GM12864 (cell line): ENCODE data around the gene SNED1.

Source experiments
- DNase-seq: peaks from one replicate; pipeline ENCODE4 v3.0.0-alpha.2; 2011; ENCODE audit warnings: low read depth
- H3K4me3 ChIP-seq: 2 replicates; pipeline ENCODE4 v1.5.1; 2011; ENCODE audit warnings: mild to moderate bottlenecking, low read depth, low read length, control low read depth
- TF ChIP-seq, protein P1 (sequence below): IDR thresholded peaks from 2 replicates; pipeline ENCODE4 v1.5.1; 2011; ENCODE audit warnings: low read depth, mild to moderate bottlenecking, moderate library complexity, low read length, control low read depth, inconsistent platforms; ENCODE audit errors: missing control alignments

Gene SNED1

DNA sequence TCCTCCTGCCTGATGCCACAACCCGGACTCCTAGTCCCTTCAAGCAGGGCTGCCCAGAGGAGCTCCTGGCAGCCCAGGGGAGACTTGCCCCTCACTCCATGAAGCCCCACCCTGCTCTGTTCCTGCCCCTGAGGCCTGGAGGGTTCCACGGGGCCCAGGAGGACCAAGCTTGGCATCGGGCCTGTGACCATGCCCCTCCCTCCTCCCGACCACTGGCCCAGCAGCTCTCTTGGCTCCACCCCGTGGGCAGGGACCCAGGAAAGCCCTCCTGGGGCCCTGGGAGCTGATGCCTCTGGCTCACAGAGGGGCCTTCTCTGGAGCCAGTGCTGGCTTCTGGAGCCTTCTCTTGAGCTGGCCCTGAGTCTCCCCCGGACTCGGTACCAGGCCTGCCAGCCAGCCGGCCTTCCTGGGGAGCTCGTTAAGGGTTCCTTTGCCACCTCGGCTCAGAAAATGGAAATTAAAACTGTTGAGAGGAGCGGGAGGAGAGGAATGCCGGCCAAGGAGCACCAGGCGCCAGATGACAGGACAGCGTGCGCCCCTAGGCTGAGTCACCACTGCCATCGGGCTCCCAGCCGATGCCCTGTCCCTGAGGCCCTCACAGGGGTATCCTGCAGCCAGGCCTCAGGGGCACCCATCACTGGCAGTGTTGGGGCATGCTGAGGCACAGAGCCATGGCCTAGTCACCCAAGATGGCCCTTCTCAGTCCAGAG is 40.6 kb upstream of the SNED1 start:
- DNase-seq: no peak
- TF ChIP-seq, protein P1, sequence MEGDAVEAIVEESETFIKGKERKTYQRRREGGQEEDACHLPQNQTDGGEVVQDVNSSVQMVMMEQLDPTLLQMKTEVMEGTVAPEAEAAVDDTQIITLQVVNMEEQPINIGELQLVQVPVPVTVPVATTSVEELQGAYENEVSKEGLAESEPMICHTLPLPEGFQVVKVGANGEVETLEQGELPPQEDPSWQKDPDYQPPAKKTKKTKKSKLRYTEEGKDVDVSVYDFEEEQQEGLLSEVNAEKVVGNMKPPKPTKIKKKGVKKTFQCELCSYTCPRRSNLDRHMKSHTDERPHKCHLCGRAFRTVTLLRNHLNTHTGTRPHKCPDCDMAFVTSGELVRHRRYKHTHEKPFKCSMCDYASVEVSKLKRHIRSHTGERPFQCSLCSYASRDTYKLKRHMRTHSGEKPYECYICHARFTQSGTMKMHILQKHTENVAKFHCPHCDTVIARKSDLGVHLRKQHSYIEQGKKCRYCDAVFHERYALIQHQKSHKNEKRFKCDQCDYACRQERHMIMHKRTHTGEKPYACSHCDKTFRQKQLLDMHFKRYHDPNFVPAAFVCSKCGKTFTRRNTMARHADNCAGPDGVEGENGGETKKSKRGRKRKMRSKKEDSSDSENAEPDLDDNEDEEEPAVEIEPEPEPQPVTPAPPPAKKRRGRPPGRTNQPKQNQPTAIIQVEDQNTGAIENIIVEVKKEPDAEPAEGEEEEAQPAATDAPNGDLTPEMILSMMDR: no peak
- no peak overlapping the region for H3K4me3 ChIP-seq

DNA sequence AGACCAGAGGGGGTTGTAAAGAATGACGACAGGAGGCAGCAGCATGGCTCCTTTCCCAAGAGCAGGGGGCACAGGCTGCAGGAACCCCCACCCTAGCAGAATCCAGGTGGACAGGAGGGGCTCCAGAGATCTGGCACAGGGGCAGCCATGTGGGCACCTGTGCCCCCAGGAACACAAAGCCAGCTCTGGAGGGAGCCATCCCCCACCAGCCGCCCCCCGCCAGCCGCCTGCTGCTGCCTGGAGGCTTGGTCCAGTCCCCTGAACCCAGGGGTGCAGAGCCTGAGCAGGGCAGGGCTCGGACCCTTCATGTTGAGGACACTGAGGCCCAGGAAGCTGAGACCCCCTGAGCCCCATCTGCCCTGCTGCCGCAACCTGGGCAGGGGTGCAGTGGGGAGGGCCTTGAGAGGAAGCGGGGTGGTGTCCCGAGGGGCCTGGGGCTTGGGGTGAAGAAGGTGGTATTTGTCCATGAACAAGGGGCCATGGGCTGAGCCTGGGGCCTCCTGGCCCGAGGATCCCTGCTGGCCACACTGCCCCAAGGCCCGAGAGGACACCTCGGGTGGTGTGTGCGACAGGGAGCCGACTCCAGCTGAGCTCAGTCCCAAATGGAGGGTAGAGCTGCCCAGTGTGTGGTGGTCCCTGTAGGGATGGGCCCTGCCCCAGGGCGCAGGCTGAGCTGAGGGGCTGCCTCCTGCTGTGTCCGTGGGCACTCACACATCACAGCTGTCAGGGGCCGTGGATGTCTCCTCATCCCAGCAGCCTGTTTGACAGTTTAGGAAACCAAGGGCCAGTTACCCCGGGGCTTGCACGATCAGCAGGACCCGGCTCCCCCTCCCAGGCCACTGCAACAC is 39.8 kb upstream of the SNED1 start:
- no peak overlapping the region for H3K4me3 ChIP-seq
- TF ChIP-seq, protein P1: no peak
- DNase-seq: no peak

DNA sequence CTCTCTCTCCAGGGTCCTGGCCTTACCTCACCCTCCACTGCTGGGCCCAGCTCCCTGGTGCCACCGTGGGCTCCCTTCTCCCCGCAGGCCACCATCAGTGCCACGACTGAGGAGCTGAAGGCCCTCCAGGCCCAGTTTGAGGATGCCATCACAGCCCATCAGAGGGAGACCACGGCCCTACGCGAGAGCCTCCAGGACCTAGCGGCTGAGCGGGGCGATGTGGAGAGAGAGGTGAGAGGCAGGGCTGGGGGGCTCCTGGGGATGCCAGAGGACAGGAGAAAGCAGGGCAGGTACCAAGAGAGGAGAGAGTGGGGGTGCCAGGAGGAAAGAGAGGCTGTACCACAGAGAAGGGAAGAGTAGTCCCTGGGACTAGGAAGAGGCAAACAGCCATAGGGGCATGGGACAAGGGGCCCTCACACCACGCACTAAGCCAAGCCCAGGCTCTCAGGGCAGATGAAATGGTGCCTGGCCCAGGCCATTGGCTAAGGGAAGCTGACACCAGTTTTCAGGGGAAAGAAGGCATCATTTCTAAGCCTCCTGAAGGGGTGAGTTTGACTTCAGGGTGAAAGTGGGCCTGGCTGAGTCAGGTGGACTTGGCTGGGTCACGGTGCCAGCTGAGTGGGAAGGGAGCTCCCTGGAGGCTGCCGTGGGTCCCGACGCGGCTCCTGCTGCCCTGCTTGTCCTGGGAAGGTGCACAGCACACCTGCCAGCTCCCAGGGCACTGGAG is 39.0 kb upstream of the SNED1 start:
- DNase-seq: no peak
- TF ChIP-seq, protein P1: no peak
- H3K4me3 ChIP-seq: no peak overlapping the region

DNA sequence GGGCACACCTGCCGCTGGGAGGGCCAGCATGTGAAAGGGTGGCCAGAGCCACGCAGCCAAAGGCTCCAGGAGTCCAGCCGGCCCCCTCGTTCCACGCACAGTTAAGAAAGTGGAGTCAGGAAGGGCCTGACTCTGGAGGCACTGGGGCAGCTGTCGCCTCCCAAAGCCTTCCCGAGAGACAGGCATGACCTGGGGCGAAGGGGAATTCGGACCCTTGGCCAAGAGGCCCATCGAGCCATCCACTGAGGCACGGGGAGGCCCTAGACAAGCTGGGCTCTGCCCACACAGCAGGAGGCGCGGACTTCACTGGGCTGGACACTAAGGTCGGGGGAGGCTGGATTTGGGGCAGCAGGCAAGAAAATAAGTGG is 38.5 kb upstream of the SNED1 start:
- no peak overlapping the region for H3K4me3 ChIP-seq
- TF ChIP-seq, protein P1: no peak
- DNase-seq: no peak

DNA sequence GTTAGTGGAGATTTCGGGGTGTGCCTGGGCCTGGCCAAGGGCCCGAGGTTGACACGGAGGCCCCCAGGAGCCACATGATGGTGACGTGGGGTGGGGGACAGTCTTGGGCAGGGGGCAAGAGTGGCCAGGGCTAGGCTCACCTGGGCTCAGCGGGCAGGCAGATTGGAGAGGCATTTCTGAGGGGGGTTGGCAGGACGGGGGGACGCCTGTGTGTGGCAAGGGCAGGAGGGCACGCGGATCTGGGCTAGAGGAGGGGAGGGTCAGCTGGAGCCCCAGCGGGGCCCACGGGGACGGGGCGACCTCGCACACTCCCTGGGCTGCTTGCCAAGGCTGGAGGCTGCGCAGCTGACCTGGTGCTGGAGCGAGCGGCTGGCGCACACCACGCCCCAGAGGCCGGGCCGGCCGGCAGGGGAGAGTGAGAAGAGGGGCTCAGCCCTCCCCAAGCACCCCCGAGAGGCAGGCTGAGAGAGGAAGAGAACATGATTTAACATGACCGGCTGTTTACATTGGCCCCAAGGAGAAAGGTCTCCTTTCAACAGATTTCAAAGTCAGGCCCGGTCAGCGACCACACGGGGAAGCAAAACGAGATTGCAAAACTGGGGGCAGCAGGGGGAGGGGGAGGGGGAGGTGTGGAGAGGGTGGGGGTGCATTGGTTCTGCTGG is 38.0 kb upstream of the SNED1 start:
- H3K4me3 ChIP-seq: no peak overlapping the region
- TF ChIP-seq, protein P1: no peak
- no peak for DNase-seq

DNA sequence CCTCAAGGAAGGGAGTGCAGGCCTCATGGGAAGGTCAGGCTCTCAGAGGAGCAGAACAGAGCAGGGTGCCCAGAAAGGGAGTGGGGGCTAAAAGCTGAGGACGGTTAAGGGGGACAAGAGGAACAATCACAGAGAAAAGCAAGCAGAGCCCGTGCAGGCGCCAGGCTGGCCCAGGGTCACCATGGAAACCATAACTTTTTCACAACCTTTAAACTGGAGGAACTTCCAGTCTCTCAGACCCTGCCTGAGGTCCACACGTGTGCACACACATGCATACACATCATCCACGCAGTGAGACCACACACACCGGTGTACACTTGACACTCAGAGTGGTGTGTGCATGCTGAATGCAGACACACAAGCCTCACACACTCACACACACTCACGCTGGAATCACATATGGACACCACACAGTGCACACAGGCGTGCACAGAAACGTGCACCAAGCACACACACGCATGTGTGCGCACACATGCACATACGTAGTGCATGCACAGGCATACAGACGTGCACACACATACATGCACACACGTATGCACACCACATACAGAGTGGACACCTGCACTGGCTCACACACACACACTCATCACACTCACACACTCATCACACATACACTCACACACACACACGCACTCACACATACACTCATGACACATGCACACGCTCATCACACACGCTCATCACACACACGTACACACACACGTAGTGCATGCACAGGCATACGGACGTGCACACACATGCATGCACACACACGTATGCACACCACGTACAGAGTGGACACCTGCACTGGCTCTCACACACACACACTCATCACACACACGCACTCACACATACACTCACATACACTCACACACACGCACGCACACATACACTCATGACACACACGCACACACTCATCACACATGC is 37.2 kb upstream of the SNED1 start:
- H3K4me3 ChIP-seq: no peak overlapping the region
- TF ChIP-seq, protein P1: no peak
- no peak for DNase-seq
